H9 (cell line): ENCODE measurements around the gene TRPC5OS. TPM values are rescaled to one million over a fixed set of nuclear protein-coding genes. Genes with fewer than 3 reads are reported as not detected.

Source experiments
- DNase-seq: peaks from one replicate; pipeline ENCODE4 v3.0.0-alpha.2; 2017
- H2AFZ ChIP-seq: one replicate; pipeline ENCODE4 v1.6.1; 2013; ENCODE audit warnings: mild to moderate bottlenecking, low read length, control low read depth, moderate library complexity
- H2AK5ac ChIP-seq: 2 replicates; pipeline ENCODE4 v1.6.1; 2013; ENCODE audit warnings: low read length, control low read depth, mixed read lengths; ENCODE audit not compliant: insufficient read length
- H2BK120ac ChIP-seq: one replicate; pipeline ENCODE4 v1.6.1; 2013; ENCODE audit warnings: low read depth, mild to moderate bottlenecking, low read length, control low read depth, inconsistent platforms; ENCODE audit not compliant: poor library complexity, severe bottlenecking
- H2BK12ac ChIP-seq: 2 replicates; pipeline ENCODE4 v1.6.1; 2013; ENCODE audit warnings: low read length, control low read depth, mixed read lengths, low read depth; ENCODE audit not compliant: insufficient read length
- H2BK15ac ChIP-seq: 2 replicates; pipeline ENCODE4 v1.6.1; 2013; ENCODE audit warnings: low read depth, low read length, control low read depth
- H2BK20ac ChIP-seq: one replicate; pipeline ENCODE4 v1.6.1; 2013; ENCODE audit warnings: low read depth, mild to moderate bottlenecking, low read length, control low read depth, inconsistent platforms; ENCODE audit not compliant: poor library complexity, severe bottlenecking
- H2BK5ac ChIP-seq: 2 replicates; pipeline ENCODE4 v1.6.1; 2013; ENCODE audit warnings: low read length, control low read depth, mixed read lengths; ENCODE audit not compliant: insufficient read length
- H3K14ac ChIP-seq: 2 replicates; pipeline ENCODE4 v1.6.1; 2013; ENCODE audit warnings: low read length, control low read depth; ENCODE audit not compliant: insufficient read depth
- H3K18ac ChIP-seq: 2 replicates; pipeline ENCODE4 v1.6.1; 2013; ENCODE audit warnings: low read depth, mild to moderate bottlenecking, mixed read lengths, low read length, control low read depth; ENCODE audit not compliant: insufficient read length
- H3K23ac ChIP-seq: 2 replicates; pipeline ENCODE4 v1.6.1; 2013; ENCODE audit warnings: low read length, control low read depth, mixed read lengths, low read depth; ENCODE audit not compliant: insufficient read length
- H3K23me2 ChIP-seq: 2 replicates; pipeline ENCODE4 v1.6.1; 2013; ENCODE audit warnings: low read depth, mild to moderate bottlenecking, mixed read lengths, low read length, control low read depth; ENCODE audit not compliant: insufficient read length, poor library complexity, severe bottlenecking
- H3K27ac ChIP-seq: 2 replicates; pipeline ENCODE4 v1.5.1; 2013; ENCODE audit warnings: low read length, control low read depth, mixed read lengths, low read depth; ENCODE audit not compliant: insufficient read length
- H3K27me3 ChIP-seq: 2 replicates; pipeline ENCODE4 v1.6.1; 2013; ENCODE audit warnings: low read length, control low read depth, inconsistent platforms; ENCODE audit not compliant: insufficient read depth
- H3K4ac ChIP-seq: 2 replicates; pipeline ENCODE4 v1.6.1; 2013; ENCODE audit warnings: low read depth, mild to moderate bottlenecking, control low read depth, inconsistent platforms, low read length, moderate library complexity
- H3K4me1 ChIP-seq: 2 replicates; pipeline ENCODE4 v1.6.1; 2013; ENCODE audit warnings: low read length, control low read depth, inconsistent platforms; ENCODE audit not compliant: insufficient read depth
- H3K4me2 ChIP-seq: 2 replicates; pipeline ENCODE4 v1.6.1; 2013; ENCODE audit warnings: low read length, control low read depth, mixed read lengths; ENCODE audit not compliant: insufficient read length, insufficient read depth
- H3K56ac ChIP-seq: 2 replicates; pipeline ENCODE4 v1.6.1; 2013; ENCODE audit warnings: low read depth, mild to moderate bottlenecking, mixed read lengths, low read length, control low read depth; ENCODE audit not compliant: insufficient read length
- H3K79me1 ChIP-seq: 2 replicates; pipeline ENCODE4 v1.6.1; 2013; ENCODE audit warnings: low read depth, mild to moderate bottlenecking, moderate library complexity, low read length, control low read depth, inconsistent platforms; ENCODE audit not compliant: insufficient read depth, poor library complexity, severe bottlenecking
- H3K79me2 ChIP-seq: 2 replicates; pipeline ENCODE4 v1.6.1; 2013; ENCODE audit warnings: low read length, control low read depth, inconsistent platforms; ENCODE audit not compliant: insufficient read depth
- H3K9ac ChIP-seq: 2 replicates; pipeline ENCODE4 v1.6.1; 2013; ENCODE audit warnings: low read length, control low read depth, mixed read lengths; ENCODE audit not compliant: insufficient read length; ENCODE audit errors: extremely low read depth
- H3K9me3 ChIP-seq: one replicate; pipeline ENCODE4 v1.6.1; 2013; ENCODE audit warnings: low read depth, low read length, inconsistent platforms; ENCODE audit not compliant: control insufficient read depth
- H3T11ph ChIP-seq: one replicate; pipeline ENCODE4 v1.6.1; 2013; ENCODE audit warnings: mild to moderate bottlenecking, low read length, control low read depth, inconsistent platforms
- H4K20me1 ChIP-seq: one replicate; pipeline ENCODE4 v1.6.1; 2013; ENCODE audit not compliant: control insufficient read depth, insufficient read length, insufficient read depth
- H4K5ac ChIP-seq: 2 replicates; pipeline ENCODE4 v1.6.1; 2013; ENCODE audit warnings: low read depth, mild to moderate bottlenecking, mixed read lengths, low read length, control low read depth; ENCODE audit not compliant: insufficient read length
- H4K8ac ChIP-seq: replicated peaks from 2 replicates; pipeline ENCODE4 v1.6.1; 2013; ENCODE audit warnings: low read length, control low read depth, mixed read lengths, low read depth; ENCODE audit not compliant: insufficient read length
- H4K91ac ChIP-seq: 2 replicates; pipeline ENCODE4 v1.6.1; 2013; ENCODE audit warnings: low read depth, mild to moderate bottlenecking, moderate library complexity, mixed read lengths, low read length, control low read depth; ENCODE audit not compliant: insufficient read length
- H3K27ac Mint-ChIP-seq, 3 experiments: 2 replicates in 2 of 3; 3 replicates in 1 of 3; pipeline ENCODE4 v1.8.0; 2020 to 2021; ENCODE audit warnings: mixed read lengths in 3 of 3, mild to moderate bottlenecking in 1 of 3, moderate library complexity in 1 of 3
- H3K27me3 Mint-ChIP-seq: 2 replicates; pipeline ENCODE4 v1.8.0; 2021; ENCODE audit warnings: low read depth, mild to moderate bottlenecking, moderate library complexity, mixed read lengths
- H3K36me3 Mint-ChIP-seq, 3 experiments: 2 replicates in 2 of 3; 3 replicates in 1 of 3; pipeline ENCODE4 v1.8.0; 2020 to 2021; ENCODE audit warnings: low read depth in 3 of 3, mixed read lengths in 3 of 3; ENCODE audit not compliant: insufficient read depth in 1 of 3
- H3K4me1 Mint-ChIP-seq, 2 experiments: 2 replicates each; pipeline ENCODE4 v1.8.0; 2020; ENCODE audit warnings: mixed read lengths in 2 of 2
- H3K4me3 Mint-ChIP-seq, 2 experiments: 2 replicates in 1 of 2; 3 replicates in 1 of 2; pipeline ENCODE4 v1.8.0; 2020 to 2021; ENCODE audit warnings: mild to moderate bottlenecking in 2 of 2, mixed read lengths in 2 of 2, moderate library complexity in 1 of 2
- H3K9me3 Mint-ChIP-seq, 2 experiments: 2 replicates in 1 of 2; 3 replicates in 1 of 2; pipeline ENCODE4 v1.8.0; 2020; ENCODE audit warnings: mild to moderate bottlenecking in 2 of 2, mixed read lengths in 2 of 2, moderate library complexity in 1 of 2
- CTCF ChIP-seq: fragments of 200-600 bp; sonication (generic); conservative IDR thresholded peaks from 3 replicates; pipeline ENCODE4 v1.8.0; 2021; ENCODE audit warnings: antibody characterized with exemption, mild to moderate bottlenecking
- WGBS: extraction: QIAGEN DNeasy Blood & Tissue Kit; methylation state at CpG from one replicate; pipeline ENCODE4 v1.1.7; 2013; ENCODE audit warnings: missing lambda C conversion rate, low lambda C conversion rate, mixed read lengths; ENCODE audit not compliant: insufficient read length; ENCODE audit errors: extremely low coverage; 5-methylcytosine and 5-hydroxymethylcytosine counted together
- total RNA-seq: library from RNA; stranded (reverse); gene quantifications from 2 replicates; pipeline ENCODE4 v1.2.1, GENCODE V29; 2021

The TRPC5OS gene
- total RNA-seq, 1 experiment from 2014 or later: not detected

GRCh38 chrX:111847491-111848133 is 28.4 kb upstream of the TRPC5OS start:
- no peaks in the 10 kb centered on the region for H4K20me1 ChIP-seq
- no peak overlapping the region for H2AK5ac ChIP-seq
- TF ChIP-seq CTCF: no peak
- no peak overlapping the region for H3K14ac ChIP-seq
- H3K18ac ChIP-seq: no peak overlapping the region
- H3K4me1 Mint-ChIP-seq: peaks cover 2 to 5% of the 10 kb centered on the region in 2 experiments; a peak in 3 of 4 replicates
- no peak overlapping the region for H3K4ac ChIP-seq
- no peak overlapping the region for H4K5ac ChIP-seq
- no peaks in the 10 kb centered on the region for H3K27me3 ChIP-seq
- no peak for DNase-seq
- no peak overlapping the region for H2AFZ ChIP-seq
- no peaks in the 10 kb centered on the region for H3K4me1 ChIP-seq
- no peaks in the 10 kb centered on the region for H3K9me3 ChIP-seq
- H2BK20ac ChIP-seq: no peak overlapping the region
- H3K27ac ChIP-seq: no peak overlapping the region
- H3K4me2 ChIP-seq: no peak overlapping the region
- no peak overlapping the region for H4K8ac ChIP-seq
- no peak overlapping the region for H2BK5ac ChIP-seq
- no peaks in the 10 kb centered on the region for H3K79me1 ChIP-seq
- no peaks in the 10 kb centered on the region for H3K23me2 ChIP-seq
- no peak overlapping the region for H2BK12ac ChIP-seq
- no peak overlapping the region for H3K56ac ChIP-seq
- H3K9me3 Mint-ChIP-seq: no peaks in the 10 kb centered on the region
- no peak overlapping the region for H2BK120ac ChIP-seq
- no peak overlapping the region for H3K9ac ChIP-seq
- H3K79me2 ChIP-seq: no peaks in the 10 kb centered on the region
- no peak overlapping the region for H3K27ac Mint-ChIP-seq
- no peaks in the 10 kb centered on the region for H3K27me3 Mint-ChIP-seq
- H2BK15ac ChIP-seq: no peak overlapping the region
- WGBS: no CpG with 5 or more reads among the region's 4 CpGs
- no peaks in the 10 kb centered on the region for H3K36me3 Mint-ChIP-seq
- no peak overlapping the region for H3K23ac ChIP-seq
- H3K4me3 Mint-ChIP-seq: no peak overlapping the region
- no peak overlapping the region for H4K91ac ChIP-seq
- H3T11ph ChIP-seq: no peak overlapping the region
